Measurements from ENCODE around the gene ZNF839. TPM values are rescaled to one million over a fixed set of nuclear protein-coding genes. Genes with fewer than 3 reads are reported as not detected.
A peak's percentile ranks its signal among the peaks of the same experiment; 100 is the strongest.
"Not testable (repeated sequence)": the region's sequence is repeated elsewhere in the genome, so short reads cannot be mapped to it uniquely, and the experiment has no call there.

Gene ZNF839
- total RNA-seq, 3 donors from 2014 or later = 14.9 to 16.6 (median 15.5) TPM

- H3K27me3 Mint-ChIP-seq (ENCODE audit: low read depth) = no peaks in the 10 kb centered on the region
- H3K9me3 Mint-ChIP-seq = no peaks in the 10 kb centered on the region
- ATAC-seq (no peak), DNase-seq (no peak)
- no peaks in the 10 kb centered on the region for H3K4me1 Mint-ChIP-seq (ENCODE audit: low read depth)
- peaks cover 20% of the 10 kb centered on the region for H3K36me3 Mint-ChIP-seq (ENCODE audit: insufficient read depth)
- H3K4me3 Mint-ChIP-seq = no peak overlapping the region
These were observed 24.5 kb downstream of the ZNF839 start for GRCh38 chr14:102344084-102344483.

GRCh38 chr14:102344485-102344884 lies 24.9 kb downstream of the ZNF839 start:
- H3K4me1 Mint-ChIP-seq (ENCODE audit: low read depth) = no peaks in the 10 kb centered on the region
- H3K9me3 Mint-ChIP-seq = no peaks in the 10 kb centered on the region
- peaks cover 21% of the 10 kb centered on the region for H3K36me3 Mint-ChIP-seq (ENCODE audit: insufficient read depth)
- ATAC-seq (no peak), DNase-seq (no peak)
- no peaks in the 10 kb centered on the region for H3K27me3 Mint-ChIP-seq (ENCODE audit: low read depth)
- H3K4me3 Mint-ChIP-seq = no peak overlapping the region

GRCh38 chr14:102345232-102345631 lies 25.7 kb downstream of the ZNF839 start:
- no peak overlapping the region for H3K4me3 Mint-ChIP-seq
- no peaks in the 10 kb centered on the region for H3K27me3 Mint-ChIP-seq (ENCODE audit: low read depth)
- peaks cover 27% of the 10 kb centered on the region for H3K36me3 Mint-ChIP-seq (ENCODE audit: insufficient read depth)
- DNase-seq (no peak), ATAC-seq (no peak)
- no peaks in the 10 kb centered on the region for H3K9me3 Mint-ChIP-seq
- H3K4me1 Mint-ChIP-seq (ENCODE audit: low read depth) = no peaks in the 10 kb centered on the region

GRCh38 chr14:102346645-102347044 lies 27.1 kb downstream of the ZNF839 start:
- no peak for ATAC-seq
- no peak for DNase-seq
- Mint-ChIP-seq H3K9me3 (no peaks in the 10 kb centered on the region), H3K4me3 (no peak overlapping the region), H3K4me1 (ENCODE audit: low read depth) (no peaks in the 10 kb centered on the region), H3K36me3 (ENCODE audit: insufficient read depth) (peaks cover 30% of the 10 kb centered on the region), H3K27me3 (ENCODE audit: low read depth) (no peaks in the 10 kb centered on the region)

- H3K36me3 Mint-ChIP-seq (ENCODE audit: insufficient read depth) = peaks cover 33% of the 10 kb centered on the region
- H3K4me3 Mint-ChIP-seq = no peak overlapping the region
- H3K4me1 Mint-ChIP-seq (ENCODE audit: low read depth) = no peaks in the 10 kb centered on the region
- no peaks in the 10 kb centered on the region for H3K9me3 Mint-ChIP-seq
- ATAC-seq (no peak), DNase-seq (no peak)
- no peaks in the 10 kb centered on the region for H3K27me3 Mint-ChIP-seq (ENCODE audit: low read depth)
These were observed 28.8 kb downstream of the ZNF839 start for GRCh38 chr14:102348376-102348775.

GRCh38 chr14:102351023-102351422 lies 31.5 kb downstream of the ZNF839 start:
- no peak overlapping the region for H3K4me3 Mint-ChIP-seq
- H3K36me3 Mint-ChIP-seq (ENCODE audit: insufficient read depth) = peaks cover 36% of the 10 kb centered on the region
- H3K9me3 Mint-ChIP-seq = no peaks in the 10 kb centered on the region
- no peaks in the 10 kb centered on the region for H3K27me3 Mint-ChIP-seq (ENCODE audit: low read depth)
- DNase-seq (no peak), ATAC-seq (no peak)
- H3K4me1 Mint-ChIP-seq (ENCODE audit: low read depth) = no peaks in the 10 kb centered on the region

- not testable (repeated sequence) for ATAC-seq; DNase-seq; H3K4me1 Mint-ChIP-seq (ENCODE audit: low read depth); H3K4me3 Mint-ChIP-seq; H3K27me3 Mint-ChIP-seq (ENCODE audit: low read depth); H3K9me3 Mint-ChIP-seq
- H3K36me3 Mint-ChIP-seq (ENCODE audit: insufficient read depth) = peaks cover 37% of the 10 kb centered on the region
These were observed 32.0 kb downstream of the ZNF839 start for GRCh38 chr14:102351593-102351992.

- Mint-ChIP-seq H3K4me1 (ENCODE audit: low read depth) (peaks cover 2% of the 10 kb centered on the region), H3K27me3 (ENCODE audit: low read depth) (no peaks in the 10 kb centered on the region), H3K4me3 (no peak overlapping the region), H3K36me3 (ENCODE audit: insufficient read depth) (peaks cover 40% of the 10 kb centered on the region), H3K9me3 (no peaks in the 10 kb centered on the region)
- DNase-seq (no peak), ATAC-seq (no peak)
These were observed 32.7 kb downstream of the ZNF839 start for GRCh38 chr14:102352213-102352612.

GRCh38 chr14:102353126-102353619 lies 33.6 kb downstream of the ZNF839 start:
- H3K36me3 Mint-ChIP-seq (ENCODE audit: insufficient read depth) = peaks cover 45% of the 10 kb centered on the region
- H3K27me3 Mint-ChIP-seq (ENCODE audit: low read depth) = no peaks in the 10 kb centered on the region
- ATAC-seq (no peak), DNase-seq (no peak)
- peaks cover 2% of the 10 kb centered on the region for H3K4me1 Mint-ChIP-seq (ENCODE audit: low read depth)
- H3K4me3 Mint-ChIP-seq = no peak overlapping the region
- no peaks in the 10 kb centered on the region for H3K9me3 Mint-ChIP-seq

- H3K27me3 Mint-ChIP-seq (ENCODE audit: low read depth) = no peaks in the 10 kb centered on the region
These were observed 36.7 kb downstream of the ZNF839 start for GRCh38 chr14:102356280-102356679.

GRCh38 chr14:102359341-102359740 lies 39.8 kb downstream of the ZNF839 start:
- no peak for DNase-seq
- Mint-ChIP-seq H3K4me3 (no peak overlapping the region), H3K9me3 (no peaks in the 10 kb centered on the region), H3K27me3 (ENCODE audit: low read depth) (no peaks in the 10 kb centered on the region), H3K4me1 (ENCODE audit: low read depth) (peaks cover 25% of the 10 kb centered on the region), H3K36me3 (ENCODE audit: insufficient read depth) (peaks cover 21% of the 10 kb centered on the region)
- no peak for ATAC-seq

More at GRCh38 chr14:102356280-102356679, 36.7 kb downstream of the ZNF839 start:
- Mint-ChIP-seq H3K4me3 (no peak overlapping the region), H3K9me3 (no peaks in the 10 kb centered on the region), H3K36me3 (ENCODE audit: insufficient read depth) (peaks cover 32% of the 10 kb centered on the region), H3K4me1 (ENCODE audit: low read depth) (peaks cover 14% of the 10 kb centered on the region)
- no peak for DNase-seq
- ATAC-seq = no peak

- Mint-ChIP-seq H3K27me3 (ENCODE audit: low read depth) (no peaks in the 10 kb centered on the region), H3K4me1 (ENCODE audit: low read depth) (peaks cover 25% of the 10 kb centered on the region), H3K36me3 (ENCODE audit: insufficient read depth) (peaks cover 17% of the 10 kb centered on the region), H3K9me3 (no peaks in the 10 kb centered on the region), H3K4me3 (no peak overlapping the region)
- DNase-seq (no peak), ATAC-seq (no peak)
These were observed 40.8 kb downstream of the ZNF839 start for GRCh38 chr14:102360388-102360787.

- H3K36me3 Mint-ChIP-seq (ENCODE audit: insufficient read depth) = peaks cover 10% of the 10 kb centered on the region
- ATAC-seq (peak; percentile 85 to 86), DNase-seq (peak; percentile 28)
- H3K9me3 Mint-ChIP-seq = no peaks in the 10 kb centered on the region
- peaks cover 27% of the 10 kb centered on the region for H3K4me1 Mint-ChIP-seq (ENCODE audit: low read depth)
- peak overlapping the region; percentile 95 for H3K4me3 Mint-ChIP-seq
- H3K27me3 Mint-ChIP-seq (ENCODE audit: low read depth) = no peaks in the 10 kb centered on the region
These were observed 42.5 kb downstream of the ZNF839 start for GRCh38 chr14:102362084-102362483.

GRCh38 chr14:102362545-102363181 lies 43.1 kb downstream of the ZNF839 start, which contains the start of the genes CINP and TECPR2:
CINP (minus strand) TSS chr14:102362890; CDS start chr14:102362851, 39 bp downstream.
TECPR2 (plus strand) TSS chr14:102362941; CDS start chr14:102376722, 13,781 bp downstream.
- H3K27me3 Mint-ChIP-seq (ENCODE audit: low read depth) = no peaks in the 10 kb centered on the region
- peak within 1 kb of the TSS; percentile 95 for H3K4me3 Mint-ChIP-seq
- peak; percentile 81 to 85 for ATAC-seq
- DNase-seq = peak; percentile 96
- H3K36me3 Mint-ChIP-seq (ENCODE audit: insufficient read depth) = peaks cover 7% of the 10 kb centered on the region
- H3K9me3 Mint-ChIP-seq = no peaks in the 10 kb centered on the region
- H3K4me1 Mint-ChIP-seq (ENCODE audit: low read depth) = peaks cover 32% of the 10 kb centered on the region

All from activated T-cell treated with anti-CD3 and anti-CD28 coated beads, Interleukin-2, amount 50 U/mL, for 4 hours (primary cell).